A204.1 (cell line): ENCODE results near the gene KRTAP10-11.
"Not testable (repeated sequence)": the region's sequence is repeated elsewhere in the genome, so short reads cannot be mapped to it uniquely, and the experiment has no call there.

Experiments used
- FAIRE-seq: peaks from 2 replicates; lab custom pipeline; 2012; peaks lifted over from hg19 to GRCh38; lab: Jason Lieb, UNC

Gene KRTAP10-11

DNA sequence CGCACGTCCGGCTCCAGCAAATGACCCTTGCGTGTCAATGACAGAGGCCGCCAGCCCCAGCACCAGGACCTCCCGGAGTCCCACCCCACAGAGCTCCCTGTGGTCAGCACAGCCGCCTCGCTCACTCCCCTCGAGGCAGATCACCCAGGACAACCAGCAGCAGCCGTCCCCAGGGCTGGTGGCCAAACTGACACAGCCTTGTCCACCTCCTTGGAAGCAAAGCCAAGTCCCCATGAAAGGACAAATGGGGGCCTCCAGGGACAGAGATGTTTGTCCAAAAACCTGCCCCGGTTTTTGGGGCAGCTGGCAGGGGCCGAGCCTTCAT lies 6.9 kb upstream of the KRTAP10-11 start:
- no peak for FAIRE-seq

DNA sequence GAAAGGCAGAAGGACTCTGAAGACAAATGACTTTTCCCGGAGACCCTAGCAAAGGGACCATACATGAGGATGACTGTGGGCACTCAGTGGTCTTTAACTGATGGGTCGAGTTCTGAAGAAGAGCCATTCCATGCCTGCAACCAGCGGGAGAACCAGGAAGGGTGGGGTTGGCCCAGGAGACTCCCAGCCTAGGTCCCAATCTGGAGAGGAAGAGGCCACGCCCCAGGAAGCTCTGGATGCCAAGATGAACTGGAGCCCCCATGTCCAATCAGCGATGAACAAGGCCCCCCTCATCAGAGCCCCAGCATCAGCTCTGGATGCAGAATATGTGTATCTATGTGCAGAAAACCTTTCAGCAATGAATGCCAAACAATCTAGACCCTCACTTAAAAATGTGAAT lies 5.5 kb upstream of the KRTAP10-11 start:
- FAIRE-seq: no peak

DNA sequence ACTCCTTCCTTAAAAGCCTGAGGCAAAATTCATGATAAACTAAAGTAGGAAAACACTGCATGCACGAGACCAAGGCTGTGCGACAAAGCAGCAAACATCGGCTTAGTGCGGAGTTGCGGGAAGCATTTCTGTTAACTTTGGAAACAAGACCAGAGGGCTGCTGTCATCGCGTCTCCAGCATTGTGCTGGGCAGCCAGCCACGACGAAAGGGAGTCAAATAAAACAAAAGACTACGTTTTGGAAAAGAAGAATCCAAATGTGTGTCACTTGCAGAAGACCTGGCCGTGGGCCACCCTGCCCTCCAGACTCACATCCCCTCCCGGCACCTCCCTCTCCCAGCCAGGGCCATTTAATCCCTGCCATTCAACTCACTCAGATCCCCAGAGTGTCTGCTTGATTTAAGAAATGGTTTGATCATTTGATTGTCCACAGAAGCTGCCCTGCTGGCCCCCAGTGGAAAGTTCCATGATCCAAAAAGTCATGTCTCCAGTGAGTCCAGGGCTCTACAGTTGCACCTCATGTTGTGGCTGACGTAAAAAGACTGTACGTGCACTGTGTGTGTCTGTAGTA lies 2.4 kb upstream of the KRTAP10-11 start:
- FAIRE-seq: no peak

DNA sequence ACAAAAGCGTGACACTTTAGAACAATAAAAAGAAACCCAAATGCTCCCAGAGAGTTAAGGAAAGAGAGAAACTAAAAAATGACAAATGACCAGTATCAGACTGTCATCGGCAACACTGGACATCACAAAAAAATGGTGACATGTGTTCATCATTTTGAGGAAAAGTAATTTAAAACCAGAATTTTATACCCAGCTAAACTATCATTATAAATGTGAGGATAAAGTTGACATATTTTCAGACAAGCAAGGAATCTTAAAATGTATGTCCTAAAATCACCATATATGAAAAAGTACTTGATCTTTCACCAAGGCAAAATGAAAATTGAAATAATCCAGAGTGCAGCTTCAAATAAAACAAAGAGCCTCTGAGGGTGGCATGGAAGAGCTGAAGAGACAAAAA lies 1.3 kb upstream of the KRTAP10-11 start:
- FAIRE-seq: no peak

DNA sequence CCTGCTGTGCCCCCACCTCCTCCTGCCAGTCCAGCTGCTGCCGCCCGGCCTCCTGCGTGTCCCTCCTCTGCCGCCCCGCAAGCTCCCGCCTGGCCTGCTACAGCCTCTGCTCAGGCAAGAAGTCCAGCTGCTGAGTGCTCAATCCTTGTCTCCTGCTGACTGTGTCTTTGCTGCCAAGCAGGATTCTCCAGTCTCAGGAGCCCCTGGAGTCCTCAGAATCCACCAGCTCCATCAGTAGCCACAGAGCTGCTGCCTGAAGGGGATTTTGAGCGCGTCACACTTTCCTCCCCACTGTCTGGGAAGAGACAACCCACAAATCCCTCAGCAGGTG lies 973 bp downstream of the KRTAP10-11 start:
- no peak for FAIRE-seq

DNA sequence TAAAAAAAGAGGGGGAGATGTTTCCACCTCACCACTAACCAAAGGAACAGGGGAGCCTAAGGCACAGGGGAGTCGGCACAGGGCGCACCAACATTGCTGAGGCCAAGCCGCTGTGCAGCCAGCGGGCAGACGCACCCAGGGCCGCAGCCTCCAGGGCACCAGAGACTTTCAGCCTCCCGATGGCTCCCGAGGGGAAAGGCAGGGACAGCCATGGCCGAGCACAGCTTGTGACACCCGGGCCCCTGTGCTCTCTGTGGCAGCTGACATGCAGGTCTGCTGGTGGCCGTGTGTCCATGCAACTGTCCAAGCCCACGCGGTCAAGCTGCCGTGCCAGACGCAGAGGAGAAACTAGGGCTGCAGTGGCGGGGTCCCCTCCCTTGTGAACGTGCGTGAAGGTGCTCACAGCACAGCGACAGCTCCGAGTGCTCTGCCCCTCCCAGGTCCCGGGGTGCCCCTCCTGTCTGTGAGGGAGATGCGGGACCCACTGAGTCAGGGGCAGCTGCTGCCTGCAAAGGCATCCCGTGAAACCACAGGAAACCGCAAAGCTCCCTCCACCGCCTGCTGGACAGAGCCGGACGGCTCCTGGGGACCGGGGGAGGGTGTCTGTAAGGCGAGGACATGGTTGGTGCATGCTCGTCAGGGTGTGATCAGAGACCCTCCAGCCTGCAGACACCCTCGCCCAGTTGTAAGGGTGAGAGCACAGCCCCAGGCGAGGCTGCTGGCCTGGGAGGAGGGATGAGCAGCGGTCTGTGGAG lies 2.5 kb downstream of the KRTAP10-11 start:
- no peak for FAIRE-seq

DNA sequence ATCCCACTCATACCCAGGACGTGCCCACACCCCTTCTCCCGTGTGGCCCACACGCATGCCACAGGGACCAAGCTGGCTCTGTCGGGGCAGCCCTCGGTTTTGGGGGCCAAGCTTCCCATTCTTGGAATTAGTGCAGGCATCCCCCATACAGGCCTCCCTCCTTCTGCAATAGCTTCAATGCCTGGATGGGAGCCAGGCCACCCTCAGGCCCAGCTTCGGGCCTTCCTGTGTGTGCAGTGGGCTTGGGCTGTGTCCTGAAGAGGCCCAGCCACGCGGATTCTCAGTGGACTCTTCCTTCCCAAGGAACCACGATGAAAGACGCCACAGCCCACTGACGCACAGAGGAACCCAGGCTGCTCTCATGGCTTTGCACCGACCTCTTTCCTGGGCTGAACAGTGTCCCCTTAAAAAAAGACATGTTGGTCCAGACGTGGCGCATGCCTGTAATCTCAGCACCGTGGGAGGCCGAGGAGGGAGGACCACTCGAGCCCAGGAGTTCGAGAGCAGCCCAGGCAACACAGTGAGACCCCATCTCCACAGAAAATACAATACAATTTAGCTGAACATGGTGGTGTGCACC lies 3.4 kb downstream of the KRTAP10-11 start:
- no peak for FAIRE-seq

DNA sequence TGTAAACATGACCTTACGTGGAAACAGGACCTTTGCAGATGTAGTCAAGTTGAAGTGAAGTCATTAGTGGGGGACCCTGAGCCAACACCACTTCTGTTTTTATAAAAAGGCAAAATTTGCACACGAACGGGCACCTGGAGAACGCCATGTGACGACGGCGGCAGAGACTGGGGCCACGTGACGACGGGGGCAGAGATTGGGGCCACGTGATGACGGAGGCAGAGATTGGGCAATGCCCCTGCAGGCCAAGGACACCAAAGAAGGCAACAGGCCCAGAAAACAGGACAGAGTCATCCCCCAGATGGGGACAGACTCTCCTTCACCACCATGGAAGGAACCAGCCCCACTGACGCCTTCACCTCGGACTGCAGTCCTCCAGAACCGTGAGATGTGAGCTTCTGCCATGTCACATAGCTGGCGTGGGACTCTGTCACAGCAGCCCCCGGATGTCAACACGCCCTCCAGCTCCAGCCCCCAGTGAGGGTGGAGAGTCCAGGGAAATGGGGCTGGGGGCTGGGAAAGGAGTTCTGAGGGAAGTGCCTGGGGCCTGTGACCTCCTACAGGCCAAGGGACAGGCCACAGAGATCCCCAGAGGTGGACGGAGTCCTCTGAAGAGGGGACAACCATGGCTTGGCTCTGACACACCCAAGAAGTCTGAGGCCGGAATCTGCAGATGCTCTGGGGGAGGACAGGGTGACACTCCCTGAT lies 4.2 kb downstream of the KRTAP10-11 start:
- FAIRE-seq: no peak

DNA sequence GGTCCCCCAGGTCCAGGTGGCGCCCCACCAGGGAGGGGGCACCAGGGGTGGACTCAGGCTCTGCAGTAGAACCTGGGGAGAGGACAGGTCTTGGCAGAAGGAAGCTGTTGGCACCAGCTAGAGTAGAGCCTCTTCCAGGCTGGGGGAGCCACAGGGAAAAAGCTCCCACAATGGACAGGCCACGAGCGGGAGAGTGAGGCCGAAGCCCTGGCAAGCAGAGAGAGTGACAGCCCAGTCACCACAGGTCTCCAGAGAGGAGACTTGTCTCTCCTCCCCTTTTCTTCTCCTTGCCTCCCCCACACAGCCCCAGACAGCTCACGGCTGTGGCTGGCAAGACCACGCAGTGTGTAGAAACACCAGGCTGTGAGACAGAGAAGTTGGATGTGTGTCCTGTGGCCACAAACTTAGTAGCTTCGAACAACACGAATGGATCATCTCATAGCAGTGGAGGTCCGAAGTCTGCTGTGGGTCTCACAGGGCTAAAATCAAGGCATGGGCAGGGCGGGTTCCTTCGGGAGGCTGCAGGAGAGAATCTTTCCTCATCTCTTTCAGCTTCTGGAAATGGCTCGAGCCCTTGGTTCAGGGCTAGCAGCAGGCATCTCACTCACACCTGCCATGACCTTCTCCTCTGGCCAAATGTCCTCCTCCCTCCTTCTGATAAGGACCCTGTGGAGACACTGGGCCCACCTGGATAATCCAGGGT lies 4.9 kb downstream of the KRTAP10-11 start:
- FAIRE-seq: no peak

DNA sequence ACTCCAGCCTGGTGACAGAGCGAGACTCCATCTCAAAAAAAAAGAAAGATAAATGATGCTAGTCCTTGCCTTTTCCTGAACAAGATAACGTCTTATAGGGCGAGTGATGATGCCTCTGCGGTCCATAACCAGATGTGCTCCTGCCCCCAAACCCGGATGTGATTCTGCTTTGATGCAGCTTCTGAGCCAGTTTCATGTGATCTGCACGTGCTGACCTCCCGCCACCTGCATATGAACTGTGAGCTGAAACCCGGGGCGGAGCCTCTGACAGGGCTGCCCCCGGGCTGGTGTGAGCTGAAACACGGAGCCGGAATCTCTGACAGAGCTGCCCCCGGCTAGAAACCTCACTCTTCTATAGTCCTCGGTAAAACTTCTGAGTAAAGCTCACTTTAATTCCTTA lies 6.9 kb downstream of the KRTAP10-11 start:
- FAIRE-seq: no peak

DNA sequence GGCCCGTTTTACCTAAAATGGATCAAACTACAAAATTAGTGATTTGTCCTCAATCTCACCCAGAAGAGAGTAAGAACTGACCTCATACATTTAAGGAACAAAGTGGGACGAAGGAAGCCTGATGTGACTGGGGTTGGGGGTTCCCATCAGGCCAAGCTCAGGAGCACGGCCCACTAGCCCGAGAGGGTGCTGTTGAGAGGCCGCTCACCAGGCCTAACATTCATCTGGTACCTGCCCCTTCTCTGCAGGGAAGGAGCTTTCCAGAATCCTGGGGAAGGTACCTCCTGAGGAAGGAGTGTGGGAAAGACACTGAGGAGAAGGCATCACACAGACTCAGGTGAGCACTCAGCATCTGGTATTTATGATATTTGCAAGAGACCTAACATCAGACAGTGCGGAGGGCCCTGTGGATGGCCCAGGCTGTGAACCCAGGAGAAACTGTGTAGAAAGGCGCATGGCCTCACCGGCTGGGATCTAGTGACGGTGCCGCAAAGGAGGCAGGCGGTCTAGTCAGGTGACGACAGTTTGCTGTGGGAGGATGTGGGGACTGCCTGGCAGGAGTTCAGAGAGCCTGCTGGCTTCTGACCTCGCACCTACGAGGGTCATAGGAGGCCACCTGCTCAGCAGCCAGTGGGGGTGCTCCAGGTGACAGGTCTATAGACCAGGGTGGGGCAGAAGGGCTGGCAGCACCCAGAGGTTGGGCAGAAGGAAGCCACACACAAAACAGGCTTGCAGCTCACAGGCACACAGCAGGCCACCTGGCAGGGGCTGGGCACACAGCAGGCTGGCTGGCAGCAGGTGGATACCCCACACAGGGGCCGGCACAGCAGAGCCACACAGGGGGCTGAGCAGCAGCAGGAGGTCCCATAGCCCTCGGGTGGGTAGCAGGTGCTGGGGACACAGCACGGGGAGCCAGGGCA lies 7.7 kb downstream of the KRTAP10-11 start:
- FAIRE-seq: no peak

DNA sequence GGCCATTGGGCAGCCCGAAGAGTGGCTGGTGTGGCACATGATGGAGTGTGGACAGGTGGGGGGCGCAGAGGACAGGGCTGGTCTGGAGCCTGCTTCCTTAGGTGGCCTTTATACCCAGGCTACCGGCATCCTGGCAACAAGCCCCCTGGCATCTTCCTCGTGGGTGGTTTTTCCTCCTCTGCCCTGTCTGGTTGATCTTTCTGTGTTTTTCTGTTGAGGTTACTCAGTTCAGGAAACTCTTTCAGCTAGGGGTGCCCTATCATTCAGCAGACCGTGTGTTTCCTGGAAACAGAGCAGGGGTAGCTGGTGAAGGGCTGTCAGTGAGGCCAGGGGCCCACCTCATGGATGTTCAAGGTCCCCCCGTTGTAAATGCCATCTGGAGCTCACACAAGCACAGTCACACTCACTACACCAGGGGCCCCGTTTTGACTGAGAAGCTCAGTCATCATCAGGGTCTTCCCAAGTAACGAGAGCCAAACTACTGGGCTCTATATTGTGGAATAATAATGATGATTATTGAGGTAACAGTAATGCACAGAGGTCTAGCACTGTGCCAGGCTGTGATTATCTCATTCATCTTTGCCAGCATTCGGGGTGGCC lies 8.5 kb downstream of the KRTAP10-11 start, which contains the start of gene KRTAP12-4:
KRTAP12-4 (minus strand) TSS at position 84 of the 600 bp plus-strand sequence; CDS start at position 39, 45 bp downstream.
- FAIRE-seq: no peak

DNA sequence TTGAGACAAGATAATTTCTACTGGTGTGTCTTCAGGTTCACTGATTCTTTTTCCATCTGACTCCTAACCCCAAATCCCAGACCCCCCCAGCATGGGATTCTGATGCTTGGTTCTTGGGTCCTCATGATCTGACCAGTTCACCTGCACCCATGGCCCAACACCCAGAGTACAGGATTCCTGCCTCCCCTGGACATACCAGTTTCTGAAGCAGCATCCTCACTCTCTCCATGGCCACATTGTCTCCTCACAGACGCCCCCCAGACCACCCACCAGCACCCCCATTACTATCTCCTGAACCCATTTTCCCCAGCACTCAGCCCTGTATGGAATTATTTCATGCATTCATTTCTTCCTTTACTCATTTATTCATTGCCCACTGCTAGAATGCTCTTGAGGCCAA lies 10.7 kb downstream of the KRTAP10-11 start:
- FAIRE-seq: no peak

DNA sequence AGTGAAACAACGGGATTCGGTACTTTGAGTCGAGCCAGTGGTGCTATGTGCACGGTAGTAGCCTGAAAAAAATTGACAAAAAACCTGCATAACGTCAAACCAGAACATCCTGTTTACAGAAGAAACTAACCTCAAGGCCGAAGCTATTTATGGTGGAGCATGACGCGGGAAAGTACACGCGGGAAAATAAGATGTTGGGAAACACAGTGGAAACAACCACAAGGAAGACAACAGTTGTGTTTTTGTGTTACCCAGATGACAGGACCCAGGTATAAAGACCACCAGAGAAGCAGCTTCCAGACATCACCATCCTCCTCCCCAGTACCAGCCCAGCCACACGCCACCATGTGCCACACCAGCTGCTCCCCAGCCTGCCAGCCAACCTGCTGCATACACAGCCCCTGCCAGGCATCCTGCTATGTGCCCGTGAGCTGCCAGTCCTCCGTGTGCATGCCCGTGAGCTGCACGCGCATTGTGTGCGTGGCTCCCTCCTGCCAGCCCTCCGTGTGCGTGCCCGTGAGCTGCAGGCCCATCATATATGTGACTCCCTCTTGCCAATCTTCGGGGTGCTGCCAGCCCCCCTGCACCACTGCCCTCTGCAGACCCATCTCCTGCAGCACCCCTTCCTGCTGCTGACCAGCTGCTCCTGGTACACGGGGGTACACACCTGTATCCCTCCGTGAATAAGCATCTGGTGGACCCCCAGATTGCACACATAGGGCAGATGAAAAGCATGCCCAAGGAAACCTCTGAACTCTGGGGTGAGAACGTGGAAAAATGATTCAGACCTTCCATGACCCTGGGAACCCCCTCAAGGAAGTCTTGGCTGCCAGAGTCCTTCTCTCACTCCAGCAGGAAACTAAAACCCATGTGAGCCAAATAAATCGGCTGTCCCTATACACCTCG lies 11.7 kb downstream of the KRTAP10-11 start, which contains the start of gene KRTAP12-3:
KRTAP12-3 (plus strand) TSS at position 298 of the 906 bp plus-strand sequence; CDS start at position 346, 48 bp downstream.
- FAIRE-seq: no peak

DNA sequence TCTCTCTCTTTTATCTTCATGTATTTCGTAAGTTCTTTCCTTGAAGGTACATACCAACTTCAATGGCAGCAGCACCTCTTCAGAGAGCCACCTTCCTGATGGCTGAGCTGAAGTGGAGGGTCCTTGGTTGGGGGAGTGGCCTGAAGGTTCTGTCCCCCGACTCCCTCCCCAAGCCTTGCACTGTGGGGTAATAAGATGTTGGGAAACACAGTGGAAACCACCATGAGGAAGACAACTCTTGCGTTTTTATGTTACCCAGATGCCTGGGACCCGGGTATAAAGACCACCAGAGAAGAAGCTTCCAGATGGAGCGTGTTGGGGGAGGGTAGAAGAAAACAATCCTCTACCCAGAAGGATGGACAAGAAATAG lies 12.3 kb downstream of the KRTAP10-11 start:
- FAIRE-seq: no peak

DNA sequence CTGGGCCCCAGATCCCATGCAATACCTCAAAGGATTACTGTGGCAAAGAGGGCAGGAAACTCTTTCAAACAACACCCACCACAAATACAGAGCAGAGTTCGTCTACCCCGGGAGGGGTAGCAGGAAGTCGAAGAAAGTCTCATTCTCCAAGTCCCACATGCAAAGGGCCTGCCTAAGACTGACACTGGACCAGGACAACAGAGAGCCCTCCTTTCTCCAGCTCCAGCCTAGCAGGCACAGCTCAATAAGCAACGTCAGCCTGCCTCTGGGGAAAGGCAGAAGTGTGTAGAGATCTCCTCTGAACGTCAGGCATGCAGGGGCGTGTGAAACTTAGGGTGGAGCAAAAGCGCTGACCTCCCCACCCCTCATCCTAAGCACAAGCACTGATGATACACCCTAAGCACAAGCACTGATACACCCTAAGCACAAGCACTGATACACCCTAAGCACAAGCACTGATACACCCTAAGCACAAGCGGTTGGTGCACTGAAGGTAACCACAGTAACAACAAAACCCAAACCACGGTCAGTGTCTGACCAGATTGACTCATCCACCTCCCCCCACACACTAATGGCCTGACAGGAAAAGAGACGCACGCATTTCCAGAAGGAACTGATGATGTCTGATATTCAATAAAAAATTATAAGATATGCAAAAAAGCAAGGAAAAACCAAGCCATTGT lies 12.8 kb downstream of the KRTAP10-11 start:
- no peak for FAIRE-seq

DNA sequence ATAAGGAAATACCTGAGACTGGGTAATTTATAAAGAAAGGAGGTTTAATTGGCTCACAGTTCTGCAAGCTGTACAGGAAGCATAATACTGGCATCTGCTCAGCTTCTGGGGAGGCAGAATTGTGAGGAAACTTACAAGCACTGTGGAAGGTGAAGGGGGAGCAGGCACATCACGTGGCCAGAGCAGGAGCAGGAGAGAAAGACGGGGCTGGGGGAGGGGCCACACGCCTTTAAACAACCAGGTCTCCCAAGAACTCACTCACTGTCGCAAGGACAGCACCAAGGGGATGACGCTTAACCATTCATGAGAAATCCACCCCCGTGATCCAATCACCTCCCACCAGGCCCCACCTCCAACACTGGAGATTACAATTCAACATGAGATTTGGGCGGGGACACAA lies 15.4 kb downstream of the KRTAP10-11 start:
- FAIRE-seq: not testable (repeated sequence)

DNA sequence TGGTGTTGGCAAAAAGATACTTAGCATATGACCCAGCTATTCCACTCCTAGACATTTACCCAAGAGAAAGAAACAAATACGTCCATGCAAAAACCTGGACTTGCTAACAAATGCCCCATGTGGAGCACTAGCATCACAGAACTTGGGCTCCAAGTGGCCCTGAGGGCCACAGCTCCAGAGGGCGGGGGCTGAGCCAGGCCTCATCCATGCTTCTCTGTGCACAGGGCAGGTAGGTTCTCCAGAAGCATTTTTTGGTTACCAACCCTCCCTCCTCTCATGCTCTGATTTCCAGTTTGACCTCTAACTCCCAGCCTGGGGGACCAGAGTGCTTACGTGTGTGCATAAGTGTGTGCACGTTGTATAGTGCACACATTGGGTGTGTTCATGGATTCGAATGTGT lies 18.5 kb downstream of the KRTAP10-11 start:
- FAIRE-seq: no peak
